Lower leg skin (tissue), 3 donors: ENCODE results near the gene PARP14.
"Not testable (repeated sequence)": the region's sequence is repeated elsewhere in the genome, so short reads cannot be mapped to it uniquely, and the experiment has no call there.

Experiments
- CTCF ChIP-seq, 3 donors: fragments of 450-650 bp; IDR thresholded peaks; one replicate each; pipeline ENCODE4 v1.5.1; 2016; ENCODE audit warnings: antibody characterized with exemption in 3 of 3, mild to moderate bottlenecking in 3 of 3, moderate library complexity in 2 of 3
- POLR2A ChIP-seq, 2 donors: fragments of 450-650 bp; IDR thresholded peaks; one replicate each; pipeline ENCODE4 v1.6.1; 2016 to 2017; ENCODE audit warnings: antibody characterized with exemption in 2 of 2, mild to moderate bottlenecking in 1 of 2, moderate library complexity in 1 of 2

GRCh38 chr3:122710616-122711251, 30.1 kb downstream of the PARP14 start:
- TF ChIP-seq POLR2A, CTCF (IDR thresholded peaks at IDR 0.05): not testable (repeated sequence)
